ENCODE data around the gene CCDC178.

Gene CCDC178

DNA sequence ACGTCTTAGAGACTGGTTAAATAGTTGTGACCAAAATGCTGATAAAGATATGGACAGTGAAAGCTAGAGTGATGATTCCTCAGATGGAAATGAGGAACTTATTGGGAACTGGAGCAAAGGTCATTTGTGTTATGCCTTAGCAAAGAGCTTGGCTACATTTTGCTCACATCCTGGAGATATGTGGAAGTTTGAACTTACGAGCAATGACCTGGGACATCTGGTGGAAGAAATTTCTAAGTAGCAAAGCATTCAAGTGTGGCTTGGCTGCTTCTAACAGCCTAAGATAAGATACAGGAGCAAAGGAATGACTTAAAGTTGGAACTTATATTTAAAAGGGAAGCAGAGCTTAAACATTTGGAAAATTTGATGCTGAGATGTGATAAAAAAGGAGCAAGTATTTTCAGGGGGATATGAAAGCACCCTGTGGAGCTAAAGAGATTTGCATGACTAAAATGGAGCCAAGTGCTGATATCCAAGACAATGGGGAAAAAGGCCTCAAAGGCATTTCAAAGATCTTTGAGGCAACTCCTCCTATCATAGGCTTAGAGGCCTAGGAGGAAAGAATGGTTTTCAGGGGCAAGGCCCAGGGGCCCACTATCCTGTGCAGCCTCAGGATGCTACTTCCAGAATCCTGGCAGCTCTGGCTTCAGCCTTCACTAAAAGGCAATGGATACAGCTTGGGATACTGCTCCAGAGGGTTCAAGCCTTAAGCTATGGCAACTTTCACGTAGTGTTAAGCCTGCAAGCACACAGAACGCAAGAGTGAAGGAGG lies 543.6 kb downstream of the CCDC178 start:
- Histone ChIP-seq H3K27me3 (ENCODE audit: insufficient read depth, low read length) (no peaks in the 10 kb centered on the region), H3F3A (ENCODE audit: insufficient read depth, low read length) (no peaks in the 10 kb centered on the region), H3K9ac (ENCODE audit: low read length) (no peak overlapping the region), H3K4me1 (ENCODE audit: insufficient read depth, low read length, severe bottlenecking) (no peaks in the 10 kb centered on the region), H2AFZ (ENCODE audit: low read length) (no peak overlapping the region), H3K4me2 (ENCODE audit: low read length) (no peak overlapping the region), H3K79me2 (ENCODE audit: insufficient read depth, low read length) (no peaks in the 10 kb centered on the region), H3K9me3 (ENCODE audit: low read length) (peaks cover 6% of the 10 kb centered on the region; the same call in 1 of the 2 replicates), H3K4me3 (ENCODE audit: low read depth, low read length, poor library complexity, severe bottlenecking) (no peak overlapping the region), H4K20me1 (ENCODE audit: insufficient read depth, low read length) (no peaks in the 10 kb centered on the region), H3K9me2 (ENCODE audit: low read depth, low read length) (no peaks in the 10 kb centered on the region), H3K27ac (ENCODE audit: low read depth, low read length, poor library complexity, severe bottlenecking) (no peak overlapping the region), H3K36me3 (ENCODE audit: insufficient read depth, low read length) (no peaks in the 10 kb centered on the region)
- no peak for TF ChIP-seq CTCF (IDR thresholded peaks at IDR 0.05; ENCODE audit: low read length)
- TF ChIP-seq EZH2 (IDR thresholded peaks at IDR 0.05; ENCODE audit: borderline replicate concordance, low read length), result no peak

DNA sequence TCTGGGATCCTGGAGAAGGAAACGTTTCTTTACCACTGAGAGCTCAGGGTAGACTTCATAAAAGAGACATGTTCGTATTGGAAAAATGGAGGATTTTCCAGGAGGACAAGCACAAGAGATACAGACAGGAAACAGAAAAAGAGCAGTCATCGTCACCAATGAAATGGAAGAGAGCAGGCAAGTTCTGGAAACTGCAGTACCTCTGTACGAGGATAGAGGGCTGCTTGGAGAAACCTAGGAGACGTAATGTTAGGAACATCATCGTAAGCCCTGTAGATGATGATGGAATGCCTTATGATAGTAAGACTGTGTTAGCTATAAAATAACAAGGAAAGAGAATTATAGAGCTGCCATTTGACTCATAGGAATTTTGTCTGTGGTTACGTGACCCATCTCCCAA lies 546.6 kb downstream of the CCDC178 start:
- Histone ChIP-seq H3K79me2 (ENCODE audit: insufficient read depth, low read length) (no peaks in the 10 kb centered on the region), H3K4me1 (ENCODE audit: insufficient read depth, low read length, severe bottlenecking) (no peaks in the 10 kb centered on the region), H3K4me3 (ENCODE audit: low read depth, low read length, poor library complexity, severe bottlenecking) (no peak overlapping the region), H3K9me3 (ENCODE audit: low read length) (peaks cover 6% of the 10 kb centered on the region; the same call in 1 of the 2 replicates), H4K20me1 (ENCODE audit: insufficient read depth, low read length) (no peaks in the 10 kb centered on the region), H3K36me3 (ENCODE audit: insufficient read depth, low read length) (no peaks in the 10 kb centered on the region), H2AFZ (ENCODE audit: low read length) (0 out of 2 replicates have a peak overlapping the region, but pooled peaks have one; percentile 28), H3K4me2 (ENCODE audit: low read length) (no peak overlapping the region), H3F3A (ENCODE audit: insufficient read depth, low read length) (no peaks in the 10 kb centered on the region), H3K27me3 (ENCODE audit: insufficient read depth, low read length) (no peaks in the 10 kb centered on the region), H3K9me2 (ENCODE audit: low read depth, low read length) (no peaks in the 10 kb centered on the region), H3K27ac (ENCODE audit: low read depth, low read length, poor library complexity, severe bottlenecking) (no peak overlapping the region), H3K9ac (ENCODE audit: low read length) (no peak overlapping the region)
- TF ChIP-seq EZH2 (IDR thresholded peaks at IDR 0.05; ENCODE audit: borderline replicate concordance, low read length) (no peak), CTCF (IDR thresholded peaks at IDR 0.05; ENCODE audit: low read length) (peak; percentile 49; the same call in 1 of the 2 replicates)

DNA sequence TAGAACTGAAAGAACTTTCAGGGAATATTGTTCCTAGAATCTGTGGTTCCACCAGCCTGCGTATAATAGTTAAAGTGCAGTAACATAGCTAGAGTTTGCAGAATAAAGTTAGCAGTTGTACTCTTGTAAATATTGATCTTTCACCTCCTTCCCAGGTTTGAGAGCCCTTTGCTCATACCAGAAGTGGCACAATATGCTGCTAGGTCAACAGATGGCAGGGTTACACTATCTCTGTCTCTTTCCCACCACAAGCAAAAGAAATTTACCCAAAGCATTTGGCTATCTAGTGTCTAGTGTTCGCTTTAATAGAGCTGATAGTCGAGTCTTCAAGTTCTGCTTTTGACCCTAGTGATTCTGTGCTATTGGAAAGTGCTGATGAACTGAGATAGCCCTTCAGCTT lies 548.7 kb downstream of the CCDC178 start:
- no peaks in the 10 kb centered on the region for H3K79me2 ChIP-seq (ENCODE audit: insufficient read depth, low read length)
- H3K9me3 ChIP-seq (ENCODE audit: low read length), result no peaks in the 10 kb centered on the region
- no peaks in the 10 kb centered on the region for H3K9me2 ChIP-seq (ENCODE audit: low read depth, low read length)
- TF ChIP-seq CTCF (IDR thresholded peaks at IDR 0.05; ENCODE audit: low read length), result peak; percentile 12; the same call in 1 of the 2 replicates
- TF ChIP-seq EZH2 (IDR thresholded peaks at IDR 0.05; ENCODE audit: borderline replicate concordance, low read length), result no peak
- H3F3A ChIP-seq (ENCODE audit: insufficient read depth, low read length), result no peaks in the 10 kb centered on the region
- no peak overlapping the region for H3K4me3 ChIP-seq (ENCODE audit: low read depth, low read length, poor library complexity, severe bottlenecking)
- H4K20me1 ChIP-seq (ENCODE audit: insufficient read depth, low read length), result no peaks in the 10 kb centered on the region
- H3K9ac ChIP-seq (ENCODE audit: low read length), result no peak overlapping the region
- no peak overlapping the region for H3K4me2 ChIP-seq (ENCODE audit: low read length)
- H3K27me3 ChIP-seq (ENCODE audit: insufficient read depth, low read length), result no peaks in the 10 kb centered on the region
- H3K4me1 ChIP-seq (ENCODE audit: insufficient read depth, low read length, severe bottlenecking), result peaks cover 4% of the 10 kb centered on the region
- H2AFZ ChIP-seq (ENCODE audit: low read length), result no peak overlapping the region
- H3K36me3 ChIP-seq (ENCODE audit: insufficient read depth, low read length), result no peaks in the 10 kb centered on the region
- H3K27ac ChIP-seq (ENCODE audit: low read depth, low read length, poor library complexity, severe bottlenecking), result no peak overlapping the region
